NCI-H748 treated with DMSO at 0.1 percent for 48 hours (cell line): ENCODE measurements around the gene STK38L.
"Not testable (repeated sequence)": the region's sequence is repeated elsewhere in the genome, so short reads cannot be mapped to it uniquely, and the experiment has no call there.

Experiments used
- DNase-seq: peaks from one replicate; lab custom pipeline; 2025; lab: John Stamatoyannopoulos, UW

Gene STK38L

GRCh38 chr12:27226407-27226929 is 17.6 kb upstream of the STK38L start:
- no peak for DNase-seq

- no peak for DNase-seq
Observed at GRCh38 chr12:27229367-27229766, 14.7 kb upstream of the STK38L start.

- DNase-seq: not testable (repeated sequence)
Observed at GRCh38 chr12:27231374-27231773, 12.7 kb upstream of the STK38L start.

- no peak for DNase-seq
Observed at GRCh38 chr12:27233814-27234213, 10.3 kb upstream of the STK38L start.

- no peak for DNase-seq
Observed at GRCh38 chr12:27236498-27236897, 7.6 kb upstream of the STK38L start.

GRCh38 chr12:27237790-27238771 is 6.0 kb upstream of the STK38L start:
- no peak for DNase-seq

- no peak for DNase-seq
Observed at GRCh38 chr12:27243006-27243405, 1.1 kb upstream of the STK38L start.

GRCh38 chr12:27244689-27245488 is 803 bp downstream of the STK38L start:
- DNase-seq: no peak

GRCh38 chr12:27246141-27246540 is 2.1 kb downstream of the STK38L start:
- no peak for DNase-seq

GRCh38 chr12:27246774-27247173 is 2.7 kb downstream of the STK38L start:
- no peak for DNase-seq

GRCh38 chr12:27252934-27253333 is 8.8 kb downstream of the STK38L start:
- no peak for DNase-seq

GRCh38 chr12:27253347-27253746 is 9.3 kb downstream of the STK38L start:
- no peak for DNase-seq

GRCh38 chr12:27255806-27256205 is 11.7 kb downstream of the STK38L start:
- DNase-seq: no peak

- no peak for DNase-seq
Observed at GRCh38 chr12:27257104-27257843, 13.2 kb downstream of the STK38L start.

- no peak for DNase-seq
Observed at GRCh38 chr12:27260746-27261145, 16.7 kb downstream of the STK38L start.

GRCh38 chr12:27261866-27262265 is 17.8 kb downstream of the STK38L start:
- no peak for DNase-seq

- DNase-seq: no peak
Observed at GRCh38 chr12:27270148-27270547, 26.1 kb downstream of the STK38L start.

- DNase-seq: no peak
Observed at GRCh38 chr12:27271206-27271605, 27.1 kb downstream of the STK38L start.

- DNase-seq: no peak
Observed at GRCh38 chr12:27272373-27273028, 28.4 kb downstream of the STK38L start.

- no peak for DNase-seq
Observed at GRCh38 chr12:27273114-27273513, 29.0 kb downstream of the STK38L start.

- no peak for DNase-seq
Observed at GRCh38 chr12:27274706-27275105, 30.6 kb downstream of the STK38L start.
